ENCODE results near the gene PIK3R3. TPM values are rescaled to one million over a fixed set of nuclear protein-coding genes. Genes with fewer than 3 reads are reported as not detected.

The PIK3R3 gene
- total and polyA plus RNA-seq, 2 donors (not counting 3 experiments of a cell fraction or from before 2014, with no cell fraction given), result 7.5 to 14.3 TPM

GRCh38 chr1:46039571-46040052, 92.8 kb downstream of the PIK3R3 start:
- peaks cover 0 to 9% of the 10 kb centered on the region in 2 experiments for H3K36me3 ChIP-seq (ENCODE audit: control insufficient read depth in 2 of 2, extremely low read depth in 1 of 2, insufficient read depth in 2 of 2, low read length in 2 of 2)
- dilution Hi-C loops (cut with MboI; ENCODE audit: extremely low pct_ligation_motif_present, low sequenced_read_pairs), result loop anchor here (25.0 kb wide), 1 partner anchor 148 kb away; the partner anchor contains the start of genes P3R3URF, POMGNT1 and TSPAN1
- intact Hi-C loops (cut with micrococcal nuclease), result no loop called here
- no peaks in the 10 kb centered on the region for H4K20me1 ChIP-seq (replicated peaks; ENCODE audit: control insufficient read depth, extremely low read depth, insufficient read depth, low read length)
- ChIA-PET CTCF (interaction anchor here (0.9 to 8.3 kb wide), 13 partner anchors 10 to 184 kb away, joined by 3 to 146 read pairs (median 4); partner anchors contain the start of genes PIK3R3 and TSPAN1), POLR2A (no interaction called here)
- no peaks in the 10 kb centered on the region for H3K27me3 ChIP-seq (ENCODE audit: control insufficient read depth in 2 of 2, insufficient read depth in 2 of 2, low read length in 2 of 2)
- no peaks in the 10 kb centered on the region for H3K9me3 ChIP-seq (replicated peaks; ENCODE audit: control insufficient read depth, insufficient read depth, low read length)
- H3K4me2 ChIP-seq (ENCODE audit: insufficient read depth, low read length), result no peak overlapping the region
- H2AFZ ChIP-seq (ENCODE audit: low read depth, low read length), result no peak overlapping the region
- no TSS peak for BruUV-seq (replicated peaks)
- DNase-seq (ENCODE audit: low read depth, low spot score) (peak; percentile 83), FAIRE-seq (no peak)
- H3K4me1 ChIP-seq (ENCODE audit: control insufficient read depth, extremely low read depth, insufficient read depth, low read length), result peaks cover 4% of the 10 kb centered on the region
- TF ChIP-seq MYC (IDR thresholded peaks at IDR 0.05; ENCODE audit: low read depth, low read length) (no peak), POLR2A (IDR thresholded peaks at IDR 0.05; ENCODE audit: low read depth, low read length) (no peak)
- TF ChIP-seq, protein P1, sequence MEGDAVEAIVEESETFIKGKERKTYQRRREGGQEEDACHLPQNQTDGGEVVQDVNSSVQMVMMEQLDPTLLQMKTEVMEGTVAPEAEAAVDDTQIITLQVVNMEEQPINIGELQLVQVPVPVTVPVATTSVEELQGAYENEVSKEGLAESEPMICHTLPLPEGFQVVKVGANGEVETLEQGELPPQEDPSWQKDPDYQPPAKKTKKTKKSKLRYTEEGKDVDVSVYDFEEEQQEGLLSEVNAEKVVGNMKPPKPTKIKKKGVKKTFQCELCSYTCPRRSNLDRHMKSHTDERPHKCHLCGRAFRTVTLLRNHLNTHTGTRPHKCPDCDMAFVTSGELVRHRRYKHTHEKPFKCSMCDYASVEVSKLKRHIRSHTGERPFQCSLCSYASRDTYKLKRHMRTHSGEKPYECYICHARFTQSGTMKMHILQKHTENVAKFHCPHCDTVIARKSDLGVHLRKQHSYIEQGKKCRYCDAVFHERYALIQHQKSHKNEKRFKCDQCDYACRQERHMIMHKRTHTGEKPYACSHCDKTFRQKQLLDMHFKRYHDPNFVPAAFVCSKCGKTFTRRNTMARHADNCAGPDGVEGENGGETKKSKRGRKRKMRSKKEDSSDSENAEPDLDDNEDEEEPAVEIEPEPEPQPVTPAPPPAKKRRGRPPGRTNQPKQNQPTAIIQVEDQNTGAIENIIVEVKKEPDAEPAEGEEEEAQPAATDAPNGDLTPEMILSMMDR (IDR thresholded peaks at IDR 0.05; ENCODE audit: extremely low read depth in 1 of 2, insufficient read depth in 1 of 2, low read depth in 1 of 2, low read length in 2 of 2), result no peak
- H3K79me2 ChIP-seq (ENCODE audit: control insufficient read depth, insufficient read depth, low read length), result no peaks in the 10 kb centered on the region
- no peak overlapping the region for H3K4me3 ChIP-seq (replicated peaks in 1 of 3; ENCODE audit: insufficient read depth in 1 of 3, low read depth in 1 of 3, low read length in 3 of 3)
- no peak overlapping the region for H3K27ac ChIP-seq (ENCODE audit: insufficient read depth, low read depth, low read length)
- H3K9ac ChIP-seq (replicated peaks; ENCODE audit: extremely low read depth, insufficient read depth, low read length), result no peak overlapping the region
- no peaks in the 10 kb centered on the region for H3K9me1 ChIP-seq (replicated peaks; ENCODE audit: control insufficient read depth, extremely low read depth, insufficient read depth, low read length)
